T47D (cell line): ENCODE results near the gene ITPK1.
A peak's percentile ranks its signal among the peaks of the same experiment; 100 is the strongest.
"Not testable (repeated sequence)": the region's sequence is repeated elsewhere in the genome, so short reads cannot be mapped to it uniquely, and the experiment has no call there.

Experiments
- DNase-seq, 2 experiments: peaks; one replicate each; pipeline versions ENCODE4 v3.0.0 to v3.0.0-alpha.2; 2011 to 2012; ENCODE audit warnings: low read depth in 1 of 2, low spot score in 1 of 2
- JUND ChIP-seq: IDR thresholded peaks from 2 replicates; pipeline ENCODE4 v1.6.1; 2012; ENCODE audit warnings: low read depth
- in situ Hi-C: cut with HindIII; loops from 2 replicates; pipeline ENCODE4 v1.10.0; 2016; ENCODE audit warnings: low sequenced_read_pairs, low pct_unique_long_range_greater_than_20kb

ITPK1 gene

DNA sequence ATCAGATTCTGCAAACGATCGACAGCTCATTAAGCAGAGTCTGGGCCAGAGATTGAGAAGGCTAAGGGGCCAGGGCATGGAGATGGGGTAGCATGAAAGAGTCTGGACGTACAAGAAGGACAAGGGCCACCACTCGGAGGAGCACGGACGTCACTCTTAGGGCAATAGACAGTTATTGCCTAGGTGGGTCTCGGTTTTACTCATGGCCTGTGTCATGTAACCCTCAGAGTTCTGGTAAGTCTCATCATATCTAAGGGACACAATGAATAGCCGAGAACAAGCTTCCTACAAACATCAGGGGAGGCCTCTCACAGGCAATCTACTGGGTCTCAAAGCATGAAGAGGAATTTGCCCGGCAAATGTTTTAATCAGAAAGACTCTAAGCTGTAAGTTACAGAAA, 30.4 kb upstream of the ITPK1 start:
- in situ Hi-C loops = no loop called here
- no peak for TF ChIP-seq JUND
- DNase-seq = no peak

DNA sequence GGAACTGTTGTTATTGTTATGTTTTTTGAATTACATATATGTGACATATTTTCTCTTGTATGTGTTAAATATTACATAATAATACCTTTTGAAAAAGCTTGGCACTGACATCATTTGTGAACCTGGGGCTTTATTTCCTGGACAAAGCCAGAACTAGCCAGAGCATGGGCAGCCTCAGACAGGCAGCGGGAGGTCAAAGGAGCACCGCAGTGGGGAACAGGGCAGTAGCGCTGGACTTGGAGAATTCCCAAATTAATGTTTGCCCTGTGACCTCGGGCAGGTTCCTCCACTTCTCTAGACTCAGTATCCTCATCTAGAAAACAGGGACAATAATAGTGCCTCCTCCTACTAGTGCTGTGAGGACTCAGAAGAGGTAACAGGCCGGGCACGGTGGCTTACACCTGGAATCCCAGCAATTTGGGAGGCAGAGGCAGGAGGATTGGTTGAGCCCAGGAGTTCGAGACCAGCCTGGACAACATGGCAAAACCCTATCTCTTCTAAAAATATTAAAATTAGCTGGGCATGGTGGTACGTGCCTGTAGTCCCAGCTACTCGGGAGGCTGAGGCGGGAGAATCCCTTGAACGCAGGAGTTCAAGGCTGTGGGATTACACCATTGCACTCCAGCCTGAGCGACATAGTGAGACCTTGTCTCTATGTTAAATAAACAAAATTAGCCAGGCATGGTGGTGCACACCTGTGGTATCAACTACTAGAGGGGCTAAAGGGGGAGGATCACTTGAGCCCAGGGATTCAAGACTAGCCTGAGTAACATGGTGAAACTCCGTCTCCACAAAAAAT, 27.3 kb upstream of the ITPK1 start:
- DNase-seq = no peak
- no peak for TF ChIP-seq JUND
- in situ Hi-C loops = no loop called here

DNA sequence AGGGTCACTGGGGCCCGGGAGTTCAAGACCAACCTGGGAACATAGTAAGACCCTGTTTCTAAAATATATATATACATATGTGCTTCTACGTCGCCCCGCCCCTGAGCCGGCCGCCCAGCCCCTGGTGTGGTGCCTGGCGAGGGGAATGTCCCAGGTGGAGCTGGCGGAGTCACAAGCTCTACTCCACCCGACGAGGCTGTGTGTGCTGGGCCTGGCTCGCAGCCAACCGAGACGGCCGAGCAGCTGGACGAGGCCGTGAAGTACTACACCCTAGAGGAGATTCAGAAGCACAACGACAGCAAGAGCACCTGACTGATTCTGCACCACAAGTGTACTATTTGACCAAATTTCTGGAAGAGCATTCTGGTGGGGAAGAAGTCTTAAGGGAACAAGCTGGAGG, 22.1 kb upstream of the ITPK1 start:
- no peak for TF ChIP-seq JUND
- in situ Hi-C loops = no loop called here
- peak in 1 of 2 experiments; percentile 75 for DNase-seq

DNA sequence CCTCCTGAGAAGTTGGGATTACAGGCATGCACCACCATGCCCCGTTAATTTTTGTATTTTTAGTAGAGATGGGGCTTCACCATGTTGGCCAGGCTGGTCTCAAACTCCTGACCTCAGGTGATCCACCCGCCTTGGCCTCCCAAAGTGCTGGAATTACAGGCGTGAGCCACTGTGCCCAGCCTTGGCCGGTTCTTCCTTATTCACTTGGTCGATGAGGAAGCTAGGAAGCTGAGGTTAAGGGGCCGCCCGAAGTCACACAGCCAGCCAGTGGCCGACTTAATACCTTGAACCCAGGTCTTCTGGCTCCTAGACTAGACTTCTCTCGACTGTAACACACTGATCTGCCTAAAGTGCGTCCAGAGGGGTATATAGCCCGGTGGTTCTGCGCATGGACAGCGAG, 20.8 kb upstream of the ITPK1 start:
- DNase-seq, in situ Hi-C loops: not testable (repeated sequence)

DNA sequence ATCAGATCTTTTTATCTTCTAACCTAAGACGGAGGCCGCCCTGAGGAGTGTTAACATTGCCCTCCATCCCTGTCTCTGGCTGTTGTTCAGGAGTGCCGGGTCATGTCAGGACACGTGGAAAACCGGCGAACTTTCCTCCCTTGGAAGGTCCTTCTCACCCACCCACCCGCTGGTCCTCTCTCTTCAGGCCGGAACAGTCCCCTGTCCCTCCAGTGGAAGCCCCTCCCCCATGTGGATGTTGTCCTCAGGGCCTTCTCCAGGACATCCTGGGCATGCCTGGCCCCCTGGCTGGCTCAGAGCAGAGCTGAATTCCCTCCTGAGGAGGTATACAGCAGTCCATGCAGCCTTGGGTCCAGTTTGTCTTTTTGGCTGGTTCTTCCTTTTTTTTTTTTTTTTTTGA, 20.3 kb upstream of the ITPK1 start:
- no peak for TF ChIP-seq JUND
- no peak for DNase-seq
- in situ Hi-C loops = no loop called here

DNA sequence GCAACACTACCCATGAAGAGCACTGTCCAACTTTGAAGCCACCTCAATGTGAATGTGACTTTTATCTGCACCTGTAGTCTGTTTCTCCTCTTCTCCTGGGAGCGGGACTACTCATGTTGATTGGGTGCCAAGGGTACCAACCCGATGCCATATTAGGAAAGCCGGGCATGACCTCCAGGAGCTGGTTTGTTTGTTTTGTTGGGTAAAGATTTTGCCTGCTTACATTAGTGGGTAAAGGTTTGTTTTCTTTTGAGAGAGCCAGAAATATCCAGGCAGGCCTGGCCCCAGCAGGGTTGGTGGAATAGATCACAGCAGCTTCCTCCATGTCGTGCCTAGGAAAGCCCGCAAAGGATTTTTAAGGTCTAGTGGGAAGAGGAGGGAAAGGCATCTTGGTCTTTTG, 19.7 kb upstream of the ITPK1 start:
- no peak for TF ChIP-seq JUND
- in situ Hi-C loops = no loop called here
- peak; percentile 37 to 88 for DNase-seq

DNA sequence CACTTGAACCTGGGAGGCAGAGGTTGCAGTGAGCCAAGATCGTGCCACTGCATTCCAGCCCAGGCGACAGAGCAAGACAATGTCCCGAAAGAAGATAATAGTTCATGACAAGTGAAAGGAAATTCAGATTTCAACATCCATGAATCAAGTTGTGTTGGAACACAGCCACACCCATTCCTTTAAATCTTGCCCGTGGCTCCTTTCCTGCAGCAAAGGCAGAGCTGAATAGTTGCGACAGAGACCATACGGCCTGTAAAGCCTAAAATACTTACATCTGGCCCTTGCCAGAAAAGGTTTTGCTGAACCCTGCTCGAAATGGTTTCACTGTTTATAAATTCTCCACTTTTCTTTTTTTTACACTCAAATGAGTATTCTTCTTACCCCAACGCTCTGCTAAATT, 17.7 kb upstream of the ITPK1 start:
- no peak for DNase-seq
- TF ChIP-seq JUND = no peak
- in situ Hi-C loops = no loop called here

DNA sequence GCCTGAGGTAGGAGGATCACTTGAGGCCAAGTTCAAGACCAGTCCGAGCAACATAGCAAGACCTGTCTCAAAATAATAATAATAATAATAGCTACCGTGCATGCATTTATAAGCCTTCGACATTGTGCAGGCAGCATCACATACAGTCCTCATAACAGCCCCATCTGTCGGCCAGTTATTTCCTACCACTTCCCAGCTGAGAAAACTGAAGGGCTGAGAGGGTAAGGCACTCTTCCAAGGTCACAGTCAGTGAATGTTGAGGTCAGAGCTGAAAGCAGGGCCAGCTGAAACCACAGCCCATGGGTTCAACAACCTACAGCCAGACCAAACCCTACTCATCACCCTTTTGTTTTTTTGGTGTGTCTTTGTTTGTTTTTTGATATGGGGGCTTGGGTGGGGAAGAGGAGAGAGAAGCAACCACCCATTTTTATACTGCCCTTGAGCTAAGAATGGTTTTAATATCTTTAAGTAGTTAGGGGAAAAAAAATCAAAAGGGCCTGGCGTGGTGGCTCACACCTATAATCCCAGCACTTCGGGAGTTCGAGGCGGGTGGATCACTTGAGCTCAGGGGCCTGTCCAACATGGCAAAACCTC, 16.8 kb upstream of the ITPK1 start:
- in situ Hi-C loops = no loop called here
- DNase-seq = peak; percentile 63 to 82
- no peak for TF ChIP-seq JUND

DNA sequence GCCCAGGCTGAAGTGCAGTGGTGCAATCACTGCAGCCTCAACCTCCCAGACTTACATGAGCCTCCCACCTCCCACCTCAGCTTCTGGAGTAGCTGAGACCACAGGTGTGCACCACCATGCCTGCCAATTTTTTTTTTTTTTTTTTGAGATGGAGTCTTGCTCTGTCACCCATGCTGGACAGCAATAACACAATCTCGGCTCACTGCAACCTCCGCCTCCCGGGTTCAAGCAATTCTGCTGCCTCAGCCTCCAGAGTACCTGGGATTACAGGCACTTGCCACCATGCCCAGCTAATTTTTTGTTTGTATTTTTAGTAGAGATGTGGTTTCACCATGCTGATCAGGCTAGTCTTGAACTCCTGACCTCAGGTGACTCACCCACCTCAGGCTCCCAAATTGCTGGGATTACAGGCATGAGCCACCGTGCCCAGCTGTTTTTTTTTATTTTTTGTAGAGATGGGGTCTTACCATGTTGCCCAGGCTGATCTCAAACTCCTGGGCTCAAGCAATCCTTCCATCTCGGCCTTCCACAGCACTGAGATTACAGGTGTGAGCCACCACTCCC, 15.6 kb upstream of the ITPK1 start:
- in situ Hi-C loops, DNase-seq: not testable (repeated sequence)

DNA sequence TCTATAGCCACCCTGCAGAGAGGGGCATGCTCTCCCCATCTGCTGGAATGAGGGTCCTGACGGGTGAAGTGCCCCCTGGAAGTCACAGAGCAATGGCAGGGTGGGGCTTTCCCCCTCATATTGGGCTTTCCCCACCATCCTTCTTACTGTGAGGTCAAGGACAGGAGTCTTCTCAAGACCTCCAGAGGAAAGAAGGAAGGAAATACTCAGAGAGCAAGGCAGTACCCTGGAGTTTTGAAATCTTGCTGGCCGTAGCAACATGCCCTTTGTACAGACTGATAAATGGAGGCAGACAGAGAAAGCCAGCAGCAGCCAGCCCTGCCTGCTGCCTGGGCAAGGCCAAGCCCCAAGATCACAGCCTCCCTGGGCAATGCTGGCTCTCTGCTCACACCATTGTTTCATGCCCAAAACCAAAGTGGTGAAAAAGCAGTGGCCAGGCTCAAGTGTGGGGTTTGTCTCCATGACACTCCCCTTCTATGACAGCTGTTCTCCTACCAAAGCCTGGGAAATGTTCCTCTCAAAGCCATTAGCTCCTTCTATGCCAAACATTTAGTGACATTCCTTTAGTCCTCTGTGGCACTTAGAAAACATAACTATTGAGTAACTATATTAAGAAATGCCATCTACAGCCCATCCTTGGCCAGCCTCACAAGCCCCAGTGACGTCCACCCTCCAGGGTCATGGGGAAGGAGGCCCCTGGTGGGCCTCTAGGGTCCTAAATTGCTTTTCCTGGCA, 13.2 kb upstream of the ITPK1 start:
- DNase-seq = no peak
- in situ Hi-C loops = no loop called here
- TF ChIP-seq JUND = no peak

DNA sequence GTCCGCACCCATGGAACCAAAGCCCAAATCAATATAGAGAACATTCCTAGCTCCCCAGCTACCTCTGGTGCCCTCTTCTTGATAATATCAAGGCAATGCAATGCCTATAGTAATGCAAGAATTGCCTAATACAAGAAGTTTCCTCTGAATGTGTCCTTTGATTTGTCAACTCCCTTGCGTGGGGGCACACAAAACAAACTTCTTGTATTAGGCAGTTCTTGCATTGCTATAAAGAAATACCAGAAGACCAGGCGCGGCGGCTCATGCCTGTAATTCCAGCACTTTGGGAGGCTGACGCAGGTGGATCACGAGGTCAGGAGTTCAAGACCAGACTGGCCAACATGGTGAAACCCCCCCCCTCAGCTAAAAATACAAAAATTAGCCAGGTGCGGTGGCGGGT, 10.4 kb upstream of the ITPK1 start:
- TF ChIP-seq JUND = no peak
- in situ Hi-C loops = no loop called here
- DNase-seq = no peak

DNA sequence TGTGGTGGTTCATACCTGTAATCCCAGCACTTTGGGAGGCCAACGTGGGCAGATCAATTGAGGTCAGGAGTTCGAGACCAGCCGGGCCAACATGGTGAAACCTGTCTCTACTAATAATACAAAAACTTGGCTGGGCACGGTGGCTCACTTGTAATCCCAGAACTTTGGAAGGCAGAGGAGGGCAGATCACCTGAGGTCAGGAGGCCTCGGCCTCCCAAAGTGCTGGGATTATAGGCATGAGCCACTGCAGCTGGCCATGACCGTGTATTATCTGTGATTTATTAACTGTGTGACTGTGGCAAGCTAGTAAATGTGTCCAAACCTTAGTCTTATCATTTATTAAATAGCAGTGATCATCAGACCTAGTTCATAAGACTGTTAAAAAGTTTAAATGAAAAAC, 7.1 kb upstream of the ITPK1 start:
- DNase-seq = no peak
- in situ Hi-C loops = no loop called here
- TF ChIP-seq JUND = no peak

DNA sequence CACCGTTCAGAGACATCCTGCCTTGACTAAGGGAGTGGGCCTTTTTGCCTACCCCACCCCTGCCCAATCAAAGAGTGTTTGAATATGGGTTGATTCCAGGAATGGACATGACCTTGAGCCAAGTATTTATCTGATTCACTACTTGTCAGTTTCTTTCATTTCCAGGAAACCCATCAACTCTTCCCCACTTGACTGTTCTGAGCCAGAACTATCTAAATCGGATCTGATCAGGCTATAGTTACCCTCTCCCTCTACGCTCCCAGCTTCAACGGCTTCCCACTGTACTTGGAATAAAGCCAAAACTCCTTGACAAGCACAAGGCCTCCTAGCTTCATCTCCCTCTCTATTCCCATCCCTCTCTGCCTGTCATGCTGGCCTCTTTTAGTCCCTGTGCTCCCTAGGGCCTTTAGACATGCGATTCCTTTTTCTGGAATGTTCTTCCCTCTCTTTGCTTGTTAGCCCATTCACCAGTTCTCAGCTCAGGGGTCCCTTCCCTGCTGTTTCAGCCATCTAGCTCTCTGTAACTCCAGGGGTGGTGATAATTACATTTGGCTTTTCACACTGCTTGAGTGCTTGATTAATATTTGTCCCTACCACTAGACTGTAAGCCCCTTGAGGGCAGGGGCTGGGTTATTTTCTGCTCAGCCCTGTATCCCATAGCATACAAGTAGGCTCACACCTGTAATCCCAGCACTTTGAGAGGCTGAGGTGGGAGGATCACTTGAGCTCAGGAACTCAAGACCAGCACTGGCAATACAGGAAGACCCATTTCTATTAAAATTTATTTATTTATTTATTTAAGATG, 5.5 kb upstream of the ITPK1 start:
- in situ Hi-C loops = no loop called here
- DNase-seq = no peak
- TF ChIP-seq JUND = no peak
